ENCODE results near the gene SPAG9.

The SPAG9 gene

DNA sequence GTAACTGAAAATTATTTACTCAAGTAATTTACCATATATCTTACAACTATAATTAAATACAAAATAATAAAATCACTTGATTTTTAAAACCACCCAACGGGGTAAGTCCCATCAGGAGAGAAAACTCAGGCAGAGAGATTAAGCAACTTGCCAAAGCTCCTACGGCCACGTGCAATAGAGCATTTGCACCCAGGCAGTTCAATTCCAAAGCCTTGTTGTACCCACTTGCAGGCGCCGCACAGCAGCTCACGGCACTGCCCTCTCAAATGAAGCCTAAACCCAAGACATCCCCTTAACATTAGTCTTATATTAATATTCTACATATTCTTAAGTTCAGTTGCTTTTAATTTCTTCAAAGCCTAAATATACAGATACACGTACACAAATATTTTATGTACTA lies 75.7 kb downstream of the SPAG9 start:
- DNase-seq (ENCODE audit: low read depth): no peak

DNA sequence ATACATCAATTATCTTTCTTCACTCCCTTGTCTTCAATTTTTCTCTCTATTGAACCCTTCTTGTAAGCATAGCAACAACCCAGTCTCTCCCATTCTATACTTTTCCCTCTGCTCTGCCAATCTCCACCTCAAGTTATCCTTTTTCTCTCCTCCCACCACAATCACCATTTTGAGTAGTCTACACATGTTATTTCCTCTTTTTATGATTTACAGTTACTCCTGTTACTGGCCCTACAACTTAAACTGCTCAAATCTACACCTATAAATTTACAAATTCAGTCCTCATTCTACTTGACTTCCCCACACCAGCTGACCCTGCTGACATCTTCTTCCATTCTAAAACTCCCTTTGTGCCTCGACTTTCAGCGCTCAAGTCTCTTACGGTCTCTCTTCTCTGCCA lies 84.6 kb downstream of the SPAG9 start:
- no peak for DNase-seq (ENCODE audit: low read depth)

DNA sequence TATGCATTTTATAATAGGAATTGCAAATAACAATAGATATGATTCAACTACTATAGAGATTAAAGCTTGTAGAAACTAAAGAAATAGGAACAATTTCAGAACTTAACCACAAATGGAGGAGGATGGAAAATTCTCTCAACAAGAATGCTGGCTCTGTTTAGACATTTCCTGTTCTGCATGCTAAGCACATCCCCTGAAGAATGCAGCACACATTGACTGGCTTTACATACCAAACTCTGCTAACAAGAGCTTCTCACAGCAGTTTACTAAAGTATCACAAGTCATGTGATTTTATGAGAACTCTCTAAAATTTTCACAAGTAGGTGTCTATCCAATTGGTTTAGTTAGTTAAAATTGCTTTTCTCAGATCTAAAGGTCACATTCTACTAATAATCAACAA lies 85.2 kb downstream of the SPAG9 start:
- DNase-seq (ENCODE audit: low read depth): no peak

DNA sequence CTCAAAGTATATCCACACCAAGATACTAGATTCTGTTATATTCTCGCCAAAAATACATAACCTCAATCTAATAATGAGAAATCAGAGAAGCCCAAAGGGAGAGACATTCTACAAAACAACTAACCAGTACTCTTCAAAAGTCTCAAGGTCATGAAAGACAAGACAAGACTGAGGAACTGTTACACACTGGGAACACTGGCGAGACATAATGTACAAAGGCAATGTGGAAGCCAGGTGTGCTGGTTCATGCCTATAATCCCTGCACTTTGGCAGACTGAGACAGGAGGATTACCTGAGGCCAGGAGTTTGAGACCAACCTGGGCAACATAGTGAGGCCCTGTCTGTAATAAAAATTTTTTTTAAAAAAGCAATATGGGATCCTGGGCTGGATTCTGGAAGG lies 85.9 kb downstream of the SPAG9 start:
- DNase-seq (ENCODE audit: low read depth): no peak

DNA sequence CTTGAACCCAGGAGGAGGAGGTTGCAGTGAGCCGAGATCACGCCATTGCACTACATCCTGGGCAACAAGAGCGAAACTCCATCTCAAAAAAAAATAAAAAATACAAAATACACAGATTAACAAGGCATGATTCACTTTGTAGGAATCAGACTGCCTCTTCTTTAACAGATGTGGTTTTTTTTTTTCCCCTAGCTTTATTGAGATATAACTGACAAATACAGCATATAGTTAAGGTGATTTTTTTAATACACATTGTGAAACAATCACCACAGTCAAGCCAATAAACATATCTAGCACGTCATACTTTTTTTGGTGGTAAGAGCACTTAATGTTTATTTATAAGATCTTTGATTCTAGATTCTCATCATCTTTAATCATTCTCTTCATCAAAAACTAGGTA lies 87.8 kb downstream of the SPAG9 start:
- no peak for DNase-seq (ENCODE audit: low read depth)

DNA sequence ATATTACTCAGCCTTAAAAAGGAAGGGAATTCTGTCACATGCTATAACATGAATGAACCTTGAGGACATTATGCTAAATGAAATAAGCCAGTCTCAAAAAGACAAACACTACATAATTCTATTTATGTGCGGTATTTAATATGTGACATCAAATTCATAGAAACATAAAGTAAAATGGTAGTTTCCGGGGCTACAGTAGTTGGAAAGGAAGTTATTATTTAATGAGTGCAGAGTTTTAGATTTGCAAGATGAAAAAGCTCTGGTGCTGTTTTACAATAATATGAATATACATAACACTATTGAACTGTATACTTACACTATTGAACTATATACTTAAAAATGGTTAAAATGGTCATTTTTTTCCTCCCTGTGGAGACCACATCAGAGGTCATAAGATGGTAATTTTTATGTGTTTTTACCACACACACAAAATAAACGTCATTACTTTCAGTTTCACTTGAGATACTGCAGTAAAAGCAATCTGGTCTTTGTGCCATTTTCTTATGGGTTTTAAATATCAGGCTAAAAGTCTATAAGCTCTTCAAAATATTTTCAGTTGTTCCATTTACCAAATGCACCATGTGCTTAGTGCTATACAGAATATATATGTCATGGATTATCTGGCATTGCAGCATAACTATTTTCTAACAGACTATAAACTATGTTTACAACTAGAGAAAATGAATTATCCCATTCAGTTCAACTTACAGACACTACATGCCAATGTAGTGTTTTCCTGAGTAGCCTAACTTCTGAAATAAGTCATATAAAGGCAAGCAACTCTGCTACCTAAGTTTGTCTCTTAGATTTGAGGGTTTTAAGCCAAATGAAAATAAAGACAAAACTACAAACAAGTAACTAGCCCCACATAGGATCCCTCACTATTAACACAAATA lies 90.9 kb downstream of the SPAG9 start:
- no peak for DNase-seq (ENCODE audit: low read depth)

DNA sequence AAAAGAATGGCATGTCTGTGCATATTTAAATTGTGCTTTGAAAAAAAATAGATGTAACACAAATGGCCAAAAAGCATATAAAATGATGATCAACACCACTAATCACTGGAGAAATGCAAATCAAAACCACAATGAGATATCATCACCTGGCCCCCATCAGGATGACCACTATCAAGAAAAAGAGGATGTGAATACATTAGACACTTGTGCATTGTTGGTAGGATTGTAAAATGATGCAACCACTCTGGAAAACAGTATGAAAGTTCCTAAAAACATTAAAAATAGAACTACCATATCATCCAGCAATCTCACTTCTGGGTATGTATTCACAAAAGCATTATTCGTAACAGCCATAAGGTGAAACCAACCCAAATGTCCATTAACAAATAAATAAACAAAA lies 91.5 kb downstream of the SPAG9 start:
- no peak for DNase-seq (ENCODE audit: low read depth)

DNA sequence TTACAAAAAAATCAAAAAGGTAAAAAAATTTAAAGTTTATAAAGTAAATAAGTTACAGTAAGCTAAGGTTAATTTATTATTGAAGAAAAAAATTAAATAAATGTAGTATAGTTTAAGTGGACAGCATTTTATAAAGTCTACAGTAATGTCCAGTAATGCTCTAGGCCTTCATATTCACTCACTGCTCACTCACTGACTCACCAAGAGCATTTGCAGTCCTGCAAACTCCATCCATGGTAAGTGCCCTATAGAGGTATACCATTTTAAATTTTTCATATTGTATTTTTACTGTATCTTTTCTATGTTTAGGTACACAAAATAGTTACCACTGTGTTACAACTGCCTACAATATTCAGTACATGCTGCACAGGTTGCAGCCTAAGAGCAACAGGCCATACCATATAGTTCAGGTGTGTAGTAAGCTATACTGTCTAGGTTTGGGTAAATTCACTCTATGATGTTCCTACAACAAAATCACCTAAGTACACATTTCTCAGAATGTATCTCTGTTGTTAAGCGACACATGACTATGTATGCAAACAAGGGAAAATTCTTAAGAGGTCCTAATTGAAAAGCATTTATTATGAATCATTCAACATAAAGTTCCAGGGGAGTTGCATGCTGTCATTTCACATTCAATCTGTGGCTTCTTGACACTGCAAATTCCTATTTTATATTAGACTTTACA lies 92.3 kb downstream of the SPAG9 start:
- DNase-seq (ENCODE audit: low read depth): no peak

DNA sequence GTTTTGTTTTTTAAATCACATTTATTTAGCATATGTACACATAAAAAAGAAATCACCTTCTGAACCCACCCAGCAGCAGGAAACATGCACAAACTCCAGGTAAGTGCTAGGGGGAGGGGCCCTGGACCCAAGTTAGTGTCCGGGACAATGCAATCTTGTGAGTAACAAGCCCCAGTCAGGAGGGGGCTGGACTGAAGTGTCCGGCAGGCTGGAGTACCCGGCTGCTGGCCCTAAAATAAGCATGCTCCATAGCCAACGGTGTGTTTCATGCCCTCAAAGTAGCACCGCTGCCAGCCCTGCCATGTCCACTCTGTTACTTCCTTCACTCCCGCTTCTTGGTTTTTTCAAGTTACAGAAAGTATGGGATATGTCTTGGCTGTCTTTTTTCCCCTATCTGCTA lies 102.1 kb downstream of the SPAG9 start:
- no peak for DNase-seq (ENCODE audit: low read depth)

DNA sequence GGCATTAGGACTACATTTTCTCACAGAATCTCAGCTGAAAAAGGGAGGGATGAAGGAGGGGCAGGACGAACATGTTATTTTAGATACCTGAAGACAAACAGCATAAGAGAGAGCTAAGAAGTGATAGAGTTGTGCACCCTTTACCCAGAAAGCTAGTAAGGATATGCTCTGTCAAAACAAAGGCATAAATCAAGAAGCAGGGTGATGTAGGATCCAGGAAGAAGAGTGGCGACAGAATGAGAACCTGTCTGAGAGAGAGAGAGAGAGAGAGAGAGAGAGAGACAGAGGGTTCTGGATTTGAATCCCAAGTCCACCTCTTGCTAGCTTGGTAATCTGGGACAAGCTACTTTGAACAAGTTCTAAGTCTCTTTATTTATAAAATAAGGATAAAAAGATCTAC lies 103.4 kb downstream of the SPAG9 start:
- no peak for DNase-seq (ENCODE audit: low read depth)

DNA sequence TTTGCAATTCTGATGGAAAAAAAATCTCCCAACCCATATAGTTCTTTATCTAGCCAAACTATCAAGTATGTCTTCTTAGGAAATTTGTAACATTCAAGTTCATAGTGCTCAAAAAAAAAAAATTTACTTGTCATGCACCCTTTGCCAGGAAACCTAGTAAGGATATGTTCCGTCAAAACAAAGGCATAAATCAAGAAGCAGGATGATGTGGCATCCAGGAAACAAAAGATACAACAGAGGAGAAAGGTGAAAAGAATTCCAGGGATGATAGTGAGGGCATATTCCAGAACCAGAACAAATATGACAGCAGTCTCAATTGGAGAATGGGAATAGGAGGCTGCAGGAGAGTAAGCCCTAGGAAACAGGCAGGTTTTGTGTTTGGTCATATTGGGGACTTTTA lies 104.6 kb downstream of the SPAG9 start:
- DNase-seq (ENCODE audit: low read depth): no peak

DNA sequence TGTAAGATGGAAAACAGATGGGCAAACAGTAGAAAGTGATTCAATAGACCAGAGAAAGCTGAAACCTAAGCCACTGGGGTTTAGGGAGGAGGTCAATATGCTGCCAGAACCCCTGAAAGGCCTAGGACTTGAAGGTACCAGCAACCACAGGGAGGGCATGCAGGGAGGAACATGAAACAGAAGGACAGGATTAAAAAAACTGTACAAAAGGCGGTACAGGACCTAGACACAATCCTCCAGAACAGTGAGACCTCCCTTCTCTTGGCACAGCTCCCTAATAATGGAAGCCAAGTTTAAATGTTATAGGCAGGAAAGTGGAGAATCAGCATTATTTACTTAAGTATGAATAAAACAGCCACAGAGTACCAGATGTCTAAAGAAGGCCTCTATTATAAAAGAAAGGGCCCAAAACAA lies 105.5 kb downstream of the SPAG9 start:
- no peak for DNase-seq (ENCODE audit: low read depth)

DNA sequence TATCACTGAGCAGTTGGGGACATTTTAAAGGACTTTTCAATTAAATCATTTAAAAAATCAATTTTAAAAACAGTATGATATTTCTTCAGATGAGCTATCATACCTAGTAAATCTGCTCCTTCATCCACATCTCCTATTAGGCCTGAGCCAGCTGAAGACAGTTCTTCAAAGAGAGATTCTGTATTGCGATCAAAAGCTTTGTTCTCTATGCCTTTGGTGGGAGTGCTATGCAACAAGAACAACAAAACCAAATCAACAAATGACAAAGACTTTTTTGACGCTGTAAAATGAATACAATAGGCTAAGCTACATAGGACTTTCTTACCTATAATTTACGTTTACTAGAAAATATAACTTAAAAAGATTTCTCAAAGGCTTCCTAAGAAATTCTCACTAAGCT lies 106.5 kb downstream of the SPAG9 start:
- DNase-seq (ENCODE audit: low read depth): no peak

DNA sequence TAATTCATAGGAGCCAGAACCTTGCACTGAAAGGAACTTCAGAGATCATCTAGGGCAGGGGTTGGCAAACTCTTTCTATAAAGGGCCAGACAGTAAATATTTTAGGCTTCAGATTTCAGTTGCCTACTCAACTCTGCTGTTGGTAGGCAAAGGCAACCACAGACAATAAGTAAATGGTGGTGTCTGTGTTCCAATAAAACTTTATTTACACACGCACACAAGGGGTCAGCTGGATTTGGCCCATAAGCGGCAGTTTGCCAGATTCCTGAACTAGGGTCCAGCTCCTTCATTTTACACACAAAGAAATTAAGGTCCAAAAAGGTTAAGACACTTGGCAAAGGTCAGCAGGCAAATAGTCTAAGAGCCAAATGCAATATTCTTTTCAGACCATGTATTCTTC lies 107.3 kb downstream of the SPAG9 start:
- no peak for DNase-seq (ENCODE audit: low read depth)

DNA sequence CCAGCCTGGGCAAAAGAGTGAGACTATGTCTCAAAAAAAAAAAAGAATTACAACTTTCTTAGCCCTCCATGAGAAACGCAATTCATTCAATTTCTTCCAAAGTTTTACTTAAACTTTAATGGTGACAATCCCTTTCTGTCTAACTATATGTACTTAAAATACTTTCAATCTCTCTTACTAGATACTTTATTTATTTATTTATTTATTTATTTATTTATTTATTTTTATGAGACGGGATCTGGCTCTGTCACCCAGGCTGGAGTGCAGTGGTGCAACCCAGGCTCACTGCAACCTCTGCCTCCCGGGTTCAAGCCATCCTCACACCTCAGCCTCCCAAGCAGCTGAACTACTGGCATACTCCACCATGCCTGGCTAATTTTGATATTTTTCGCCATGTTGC lies 108.1 kb downstream of the SPAG9 start:
- DNase-seq (ENCODE audit: low read depth): no peak

DNA sequence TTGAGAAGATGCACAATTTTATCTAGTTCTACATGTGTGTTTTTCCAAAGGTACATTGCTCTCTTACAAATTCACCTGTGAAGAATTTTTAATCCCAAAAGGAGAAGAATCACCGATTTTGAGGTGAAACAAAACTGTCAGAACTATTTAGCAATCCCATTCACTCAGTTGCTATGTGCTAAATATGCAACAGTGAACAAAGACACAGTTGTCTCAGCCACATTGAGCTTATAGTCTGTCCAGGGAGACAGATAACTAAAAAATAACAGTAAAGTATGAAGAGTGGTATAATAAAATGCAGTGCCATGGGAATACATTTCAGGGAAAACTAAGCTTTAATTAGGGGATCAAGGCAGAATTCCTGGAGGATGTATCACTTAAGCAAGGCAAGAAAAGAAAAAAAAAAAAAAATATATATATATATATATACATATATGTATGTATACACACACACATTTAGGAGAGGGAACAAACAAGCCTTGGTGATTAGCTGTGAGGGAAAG lies 110.4 kb downstream of the SPAG9 start:
- no peak for DNase-seq (ENCODE audit: low read depth)

DNA sequence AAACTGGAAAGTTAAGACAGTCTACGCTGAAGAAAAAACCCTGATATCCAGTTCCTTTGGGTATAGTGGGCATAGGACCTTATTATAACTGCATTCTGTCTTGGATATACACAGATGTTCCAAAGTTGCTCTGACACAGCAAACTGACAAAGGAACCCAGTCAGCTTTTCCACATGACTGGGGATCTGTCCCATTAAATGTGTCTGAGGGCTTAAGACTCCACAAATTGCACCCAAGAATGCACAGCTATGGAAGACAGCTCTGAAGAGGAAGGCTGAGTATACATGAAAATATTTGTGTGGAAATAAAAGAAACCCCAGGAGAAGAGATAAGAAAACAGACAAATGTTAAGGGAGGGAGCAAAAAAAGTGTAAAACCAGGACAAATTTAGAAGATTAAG lies 114.1 kb downstream of the SPAG9 start:
- no peak for DNase-seq (ENCODE audit: low read depth)

DNA sequence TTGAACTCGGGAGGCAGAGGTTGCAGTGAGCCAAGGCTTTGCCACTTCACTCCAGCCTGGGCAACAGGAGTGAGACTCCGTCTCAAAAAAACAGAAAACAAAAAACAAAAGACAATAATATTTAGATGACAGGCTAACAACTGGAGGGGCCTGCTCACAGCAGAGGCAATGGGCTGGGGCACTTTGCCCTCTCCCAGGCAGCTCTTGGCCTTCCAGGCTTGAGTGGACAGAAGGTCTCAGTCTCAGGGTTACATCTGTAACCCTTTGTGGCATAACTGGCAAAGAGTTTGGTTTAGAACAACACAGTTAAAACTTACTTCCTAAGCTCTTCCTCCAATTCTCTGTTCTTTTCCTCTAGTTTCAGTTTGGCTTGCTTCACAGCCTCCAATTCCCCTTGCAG lies 114.9 kb downstream of the SPAG9 start:
- no peak for DNase-seq (ENCODE audit: low read depth)

DNA sequence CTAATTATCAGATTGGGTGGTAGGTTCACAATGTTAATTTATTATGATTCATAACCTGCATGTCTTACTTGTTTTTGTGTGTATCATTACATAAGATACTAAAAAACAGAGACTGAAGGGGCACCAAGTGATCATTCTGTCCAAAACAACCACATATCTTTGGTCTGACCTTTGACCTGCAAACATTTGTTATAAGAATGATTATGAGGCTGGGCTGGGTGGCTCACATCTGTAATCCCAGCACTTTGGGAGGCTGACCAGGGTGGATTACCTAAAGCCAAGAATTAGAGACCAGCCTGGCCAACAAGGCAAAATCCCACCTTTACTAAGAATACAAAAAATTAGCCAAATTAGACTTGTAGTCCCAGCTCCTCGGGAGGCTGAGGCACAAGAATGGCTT lies 116.4 kb downstream of the SPAG9 start:
- DNase-seq (ENCODE audit: low read depth): no peak

DNA sequence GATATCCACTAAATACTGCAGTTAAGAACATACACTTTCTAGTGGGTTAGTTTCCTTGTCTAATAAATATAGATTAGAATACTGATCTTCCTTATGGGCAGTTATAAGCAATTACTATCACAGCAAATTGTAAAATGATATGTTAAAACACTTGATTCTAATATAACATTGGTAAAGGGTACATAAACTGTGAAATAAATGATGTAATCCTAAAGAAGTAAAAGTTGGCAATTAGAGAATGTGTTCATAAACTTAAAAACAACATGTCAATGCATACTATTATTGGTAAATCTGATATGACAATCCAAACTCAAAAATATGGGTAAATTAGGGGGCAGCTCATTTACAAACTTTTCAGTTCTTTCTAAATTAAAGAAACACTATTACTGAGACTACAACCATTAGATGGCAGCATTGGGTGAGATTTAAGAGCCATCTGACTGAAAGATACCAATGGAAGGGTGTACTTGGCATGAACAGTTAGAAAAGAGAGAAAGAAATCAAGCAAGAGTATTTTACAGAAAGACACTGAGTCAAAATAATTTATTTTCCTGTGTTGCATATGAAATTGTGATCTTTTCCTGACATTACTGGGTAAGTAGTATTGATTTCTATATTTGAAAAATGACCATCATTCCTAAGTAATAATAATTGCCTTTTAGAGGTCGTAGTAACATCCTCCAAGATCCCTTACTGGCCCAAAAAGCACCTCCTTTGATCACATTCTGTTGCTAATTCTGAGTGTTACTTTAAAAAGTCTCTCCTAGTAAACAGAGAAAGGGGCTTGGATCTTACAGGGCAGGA lies 119.6 kb downstream of the SPAG9 start:
- no peak for DNase-seq (ENCODE audit: low read depth)

DNA sequence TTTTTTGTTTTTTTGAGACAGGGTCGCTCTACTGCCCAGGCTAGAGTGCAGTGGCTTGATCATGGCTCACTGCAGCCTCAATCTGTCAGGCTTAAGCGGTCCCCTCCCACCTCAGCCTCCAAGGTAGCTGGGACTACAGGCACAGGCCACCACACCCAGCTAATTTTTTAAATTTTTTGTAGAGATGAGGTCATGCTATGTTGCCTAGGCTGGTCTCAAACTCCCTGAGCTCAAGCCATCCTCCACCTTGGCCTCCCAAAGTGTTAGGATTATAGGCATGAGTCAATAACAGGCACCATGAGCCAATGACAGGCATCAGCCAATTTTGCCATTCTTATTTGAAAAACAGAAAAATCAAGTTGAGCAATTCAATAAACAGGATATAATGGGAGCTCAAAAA lies 125.0 kb downstream of the SPAG9 start:
- DNase-seq (ENCODE audit: low read depth): no peak

DNA sequence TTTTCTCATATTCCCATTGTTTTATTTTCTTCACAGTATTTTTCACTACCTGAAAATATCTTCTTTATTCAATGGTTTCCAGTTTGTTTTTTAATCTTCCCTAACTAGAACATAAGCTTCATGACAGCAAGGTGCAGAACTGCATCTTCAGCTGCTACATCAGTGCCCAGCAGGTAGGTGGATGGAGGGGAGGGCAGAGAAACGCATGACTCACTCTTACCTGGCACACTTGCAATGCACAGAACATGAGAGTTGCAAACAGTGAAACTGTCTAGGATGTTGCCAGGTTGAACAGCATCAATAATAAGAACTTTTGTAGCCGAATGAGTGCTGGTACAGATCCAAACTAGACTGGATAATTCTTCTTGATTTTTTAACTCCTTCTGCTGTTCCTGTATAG lies 127.1 kb downstream of the SPAG9 start:
- no peak for DNase-seq (ENCODE audit: low read depth)

DNA sequence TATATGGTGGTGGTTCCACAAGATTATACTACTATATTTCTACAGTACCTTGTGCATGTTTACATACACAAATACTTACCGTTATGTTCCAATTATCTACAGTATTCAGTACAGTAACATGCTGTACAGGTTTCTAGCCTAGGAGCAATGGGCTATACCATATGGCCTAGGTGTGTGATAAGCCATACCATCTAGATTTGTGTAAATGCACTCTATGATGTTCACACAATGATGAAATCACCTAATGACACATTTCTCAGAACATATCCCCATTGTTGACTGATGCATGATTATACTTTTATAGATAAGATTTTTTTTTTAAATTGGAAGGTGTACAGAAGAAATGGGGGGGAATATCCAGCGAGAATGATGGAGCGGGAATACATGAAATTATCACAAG lies 131.5 kb downstream of the SPAG9 start:
- no peak for DNase-seq (ENCODE audit: low read depth)

All from activated T-cell treated with anti-CD3 and anti-CD28 coated beads for 24 hours (primary cell).